ENCODE measurements around the gene LTC4S. TPM values are rescaled to one million over a fixed set of nuclear protein-coding genes. Genes with fewer than 3 reads are reported as not detected.

The LTC4S gene
- total and polyA plus RNA-seq, 4 donors: 4.0 to 25.3 (median 8.3) TPM

GRCh38 chr5:179800696-179801201, 7.0 kb downstream of the LTC4S start:
- H3K36me3 ChIP-seq (ENCODE audit: control insufficient read depth in 4 of 4, insufficient read depth in 4 of 4, low read length in 4 of 4): peaks cover 0 to 39% (median 21%) of the 10 kb centered on the region in 4 donors
- no peak for DNase-seq
- no peak for TF ChIP-seq CTCF (IDR thresholded peaks at IDR 0.05; ENCODE audit: control extremely low read depth, extremely low read depth)
- H3K4me3 ChIP-seq: no peak overlapping the region
- WGBS, 2 donors: 82 to 90% methylated on average over 12 of the region's 12 CpGs
- H3K9ac ChIP-seq (ENCODE audit: insufficient read depth in 1 of 2, low read length in 2 of 2): no peak overlapping the region
- no peaks in the 10 kb centered on the region for H3K27me3 ChIP-seq (ENCODE audit: control insufficient read depth in 3 of 3, insufficient read depth in 3 of 3, low read length in 2 of 3)
- H3K4me1 ChIP-seq (ENCODE audit: control insufficient read depth in 5 of 5, insufficient read depth in 5 of 5, low read length in 5 of 5): peaks cover 0 to 22% (median 7%) of the 10 kb centered on the region in 5 donors
- H3K9me3 ChIP-seq (ENCODE audit: control insufficient read depth in 4 of 4, insufficient read depth in 3 of 4, low read length in 3 of 4): no peaks in the 10 kb centered on the region
- ATAC-seq (ENCODE audit: insufficient read depth, low FRiP score): no peak
- H3K27ac ChIP-seq (ENCODE audit: low read depth in 1 of 2, low read length in 1 of 2): no peak overlapping the region

GRCh38 chr5:179801304-179802206, 7.8 kb downstream of the LTC4S start:
- H3K27ac ChIP-seq (ENCODE audit: low read depth in 1 of 2, low read length in 1 of 2): no peak overlapping the region
- WGBS, 2 donors: 65 to 71% methylated on average over 67 of the region's 67 CpGs
- peak; percentile 9 for ATAC-seq (ENCODE audit: insufficient read depth, low FRiP score)

GRCh38 chr5:179802207-179802883, 8.6 kb downstream of the LTC4S start:
- H3K4me3 ChIP-seq: no peak overlapping the region
- WGBS, 2 donors: 92 to 94% methylated on average over 19 of the region's 19 CpGs
- ATAC-seq (ENCODE audit: insufficient read depth, low FRiP score): no peak
- no peak for TF ChIP-seq CTCF (IDR thresholded peaks at IDR 0.05; ENCODE audit: control extremely low read depth, extremely low read depth)
- peaks cover 0 to 16% (median 7%) of the 10 kb centered on the region in 5 donors for H3K4me1 ChIP-seq (ENCODE audit: control insufficient read depth in 5 of 5, insufficient read depth in 5 of 5, low read length in 5 of 5)
- peaks cover 0 to 39% (median 21%) of the 10 kb centered on the region in 4 donors for H3K36me3 ChIP-seq (ENCODE audit: control insufficient read depth in 4 of 4, insufficient read depth in 4 of 4, low read length in 4 of 4)
- DNase-seq: no peak
- H3K27ac ChIP-seq (ENCODE audit: low read depth in 1 of 2, low read length in 1 of 2): no peak overlapping the region
- no peaks in the 10 kb centered on the region for H3K9me3 ChIP-seq (ENCODE audit: control insufficient read depth in 4 of 4, insufficient read depth in 3 of 4, low read length in 3 of 4)
- H3K27me3 ChIP-seq (ENCODE audit: control insufficient read depth in 3 of 3, insufficient read depth in 3 of 3, low read length in 2 of 3): no peaks in the 10 kb centered on the region
- H3K9ac ChIP-seq (ENCODE audit: insufficient read depth in 1 of 2, low read length in 2 of 2): no peak overlapping the region

More at GRCh38 chr5:179801304-179802206, 7.8 kb downstream of the LTC4S start:
- H3K36me3 ChIP-seq (ENCODE audit: control insufficient read depth in 4 of 4, insufficient read depth in 4 of 4, low read length in 4 of 4): peaks cover 0 to 39% (median 21%) of the 10 kb centered on the region in 4 donors
- no peak overlapping the region for H3K9ac ChIP-seq (ENCODE audit: insufficient read depth in 1 of 2, low read length in 2 of 2)
- DNase-seq: peak; percentile 59 to 78 (median 71)
- no peak overlapping the region for H3K4me3 ChIP-seq
- H3K4me1 ChIP-seq (ENCODE audit: control insufficient read depth in 5 of 5, insufficient read depth in 5 of 5, low read length in 5 of 5): peaks cover 0 to 19% (median 7%) of the 10 kb centered on the region in 5 donors
- no peaks in the 10 kb centered on the region for H3K27me3 ChIP-seq (ENCODE audit: control insufficient read depth in 3 of 3, insufficient read depth in 3 of 3, low read length in 2 of 3)
- H3K9me3 ChIP-seq (ENCODE audit: control insufficient read depth in 4 of 4, insufficient read depth in 3 of 4, low read length in 3 of 4): no peaks in the 10 kb centered on the region
- peak; percentile 67 for TF ChIP-seq CTCF (IDR thresholded peaks at IDR 0.05; ENCODE audit: control extremely low read depth, extremely low read depth)
